HepG2 (cell line): ENCODE results near the gene MBIP. TPM values are rescaled to one million over a fixed set of nuclear protein-coding genes. Genes with fewer than 3 reads are reported as not detected.
A peak's percentile ranks its signal among the peaks of the same experiment; 100 is the strongest.

Experiments
- AGO2 ChIP-seq: fragments of 200-400 bp; formaldehyde crosslinking; optimal IDR thresholded peaks from 2 replicates; pipeline ENCODE3; 2017; ENCODE audit warnings: mild to moderate bottlenecking, low read depth, low read length, moderate library complexity
- CEBPB ChIP-seq: IDR thresholded peaks from 2 replicates; pipeline ENCODE4 v1.6.1; 2011; ENCODE audit warnings: low read depth, low read length, improper control_type of control experiment, borderline replicate concordance
- DMAP1 ChIP-seq: IDR thresholded peaks from 2 replicates; pipeline ENCODE4 v1.6.1; 2016
- DPF2 ChIP-seq: sonication (generic); formaldehyde crosslinking; IDR thresholded peaks from 2 replicates; pipeline ENCODE4 v1.4.0; 2020; ENCODE audit warnings: mild to moderate bottlenecking, low read depth, missing genetic modification reagents, borderline replicate concordance
- ELF3 ChIP-seq: IDR thresholded peaks from 2 replicates; pipeline ENCODE4 v1.6.1; 2016; ENCODE audit warnings: missing genetic modification reagents, missing compliant biosample characterization
- ESRRA ChIP-seq: sonication (generic); formaldehyde crosslinking; IDR thresholded peaks from 2 replicates; pipeline ENCODE4 v1.5.1; 2020; ENCODE audit warnings: mild to moderate bottlenecking, low read depth, missing genetic modification reagents
- NAIF1 ChIP-seq: sonication (generic); formaldehyde crosslinking; IDR thresholded peaks from 2 replicates; pipeline ENCODE4 v1.5.0; 2020; ENCODE audit warnings: mild to moderate bottlenecking, missing genetic modification reagents, borderline replicate concordance
- PRPF4 ChIP-seq: fragments of 200-400 bp; formaldehyde crosslinking; IDR thresholded peaks from 2 replicates; pipeline ENCODE4 v1.6.1; 2016; ENCODE audit warnings: low read length, low read depth; ENCODE audit not compliant: poor library complexity, severe bottlenecking
- RFXANK ChIP-seq: IDR thresholded peaks from 2 replicates; pipeline ENCODE4 v1.6.1; 2016
- SCMH1 ChIP-seq: sonication (generic); formaldehyde crosslinking; IDR thresholded peaks from 2 replicates; pipeline ENCODE4 v1.9.0; 2021; ENCODE audit warnings: missing genetic modification reagents, mild to moderate bottlenecking, borderline replicate concordance
- TAF15 ChIP-seq: fragments of 200-400 bp; formaldehyde crosslinking; IDR thresholded peaks from one replicate; pipeline ENCODE4 v1.6.1; 2018; ENCODE audit warnings: mild to moderate bottlenecking, low read depth, low read length; ENCODE audit not compliant: poor library complexity, severe bottlenecking
- TARDBP ChIP-seq: sonication (generic); formaldehyde crosslinking; IDR thresholded peaks from 2 replicates; pipeline ENCODE4 v1.8.0; 2022; ENCODE audit warnings: mild to moderate bottlenecking, missing genetic modification reagents
- U2AF2 ChIP-seq: fragments of 200-400 bp; formaldehyde crosslinking; IDR thresholded peaks from 2 replicates; pipeline ENCODE4 v1.6.1; 2017; ENCODE audit warnings: low read depth, mild to moderate bottlenecking, low read length
- ZNF253 ChIP-seq: sonication (generic); formaldehyde crosslinking; IDR thresholded peaks from 2 replicates; pipeline ENCODE4 v1.8.0; 2022; ENCODE audit warnings: mild to moderate bottlenecking, missing genetic modification reagents, borderline replicate concordance
- ZNF382 ChIP-seq: sonication (generic); formaldehyde crosslinking; IDR thresholded peaks from 2 replicates; pipeline ENCODE4 v1.5.0; 2020; ENCODE audit warnings: missing genetic modification reagents, mild to moderate bottlenecking, borderline replicate concordance
- ZNF431 ChIP-seq: sonication (generic); formaldehyde crosslinking; IDR thresholded peaks from 2 replicates; pipeline ENCODE4 v1.9.0; 2022; ENCODE audit warnings: missing genetic modification reagents, low read depth, mild to moderate bottlenecking, borderline replicate concordance
- ZNF720 ChIP-seq: sonication (generic); formaldehyde crosslinking; IDR thresholded peaks from 2 replicates; pipeline ENCODE4 v1.4.0; 2020; ENCODE audit warnings: missing genetic modification reagents
- ZSCAN22 ChIP-seq: sonication (generic); formaldehyde crosslinking; IDR thresholded peaks from 2 replicates; pipeline ENCODE4 v1.4.0; 2020; ENCODE audit warnings: mild to moderate bottlenecking, missing genetic modification reagents
- polyA plus RNA-seq, 8 experiments: library from polyadenylated mRNA; depleted of rRNA in 3 of 8; stranded (reverse) in 7 of 8; unstranded in 1 of 8; fragments of >200 nt; fragmentation: Illumina TruSeq in 4 of 8; extraction: Trizol in 4 of 8; gene quantifications; 2 replicates each; pipeline versions ENCODE4 v1.2.1 to v1.2.3, GENCODE V29; 2011 to 2016; ENCODE audit warnings: low read depth in 4 of 8, missing spikeins in 1 of 8, mixed read lengths in 1 of 8; ENCODE audit not compliant: insufficient read depth in 1 of 8
- total RNA-seq, 5 experiments: library from RNA; depleted of rRNA; stranded (reverse); fragments of >200 nt; fragmentation: Illumina TruSeq; extraction: Trizol; gene quantifications; 2 replicates each; pipeline ENCODE4 v1.2.3, GENCODE V29; 2016; ENCODE audit warnings: low read depth in 1 of 5
- TF ChIP-seq, protein P1 (sequence below): sonication (generic); formaldehyde crosslinking; IDR thresholded peaks from 2 replicates; pipeline ENCODE4 v1.9.0; 2021; ENCODE audit warnings: missing genetic modification reagents, borderline replicate concordance
- TF ChIP-seq, protein P2 (sequence below): sonication (generic); formaldehyde crosslinking; IDR thresholded peaks from 2 replicates; pipeline ENCODE4 v1.5.1; 2020; ENCODE audit warnings: missing genetic modification reagents, mild to moderate bottlenecking, borderline replicate concordance
- TF ChIP-seq, protein P3 (sequence below): sonication (generic); formaldehyde crosslinking; IDR thresholded peaks from 2 replicates; pipeline ENCODE4 v1.4.0; 2020; ENCODE audit warnings: mild to moderate bottlenecking, missing genetic modification reagents
- TF ChIP-seq, protein P4 (sequence below): sonication (generic); formaldehyde crosslinking; IDR thresholded peaks from 2 replicates; pipeline ENCODE4 v1.8.0; 2022; ENCODE audit warnings: missing genetic modification reagents, low read depth, mild to moderate bottlenecking, borderline replicate concordance

MBIP gene
- total and polyA plus RNA-seq, 2 of the 13 experiments (the other 11 are each of a cell fraction or from before 2014, with no cell fraction given), result 48.1 to 48.6 TPM

DNA sequence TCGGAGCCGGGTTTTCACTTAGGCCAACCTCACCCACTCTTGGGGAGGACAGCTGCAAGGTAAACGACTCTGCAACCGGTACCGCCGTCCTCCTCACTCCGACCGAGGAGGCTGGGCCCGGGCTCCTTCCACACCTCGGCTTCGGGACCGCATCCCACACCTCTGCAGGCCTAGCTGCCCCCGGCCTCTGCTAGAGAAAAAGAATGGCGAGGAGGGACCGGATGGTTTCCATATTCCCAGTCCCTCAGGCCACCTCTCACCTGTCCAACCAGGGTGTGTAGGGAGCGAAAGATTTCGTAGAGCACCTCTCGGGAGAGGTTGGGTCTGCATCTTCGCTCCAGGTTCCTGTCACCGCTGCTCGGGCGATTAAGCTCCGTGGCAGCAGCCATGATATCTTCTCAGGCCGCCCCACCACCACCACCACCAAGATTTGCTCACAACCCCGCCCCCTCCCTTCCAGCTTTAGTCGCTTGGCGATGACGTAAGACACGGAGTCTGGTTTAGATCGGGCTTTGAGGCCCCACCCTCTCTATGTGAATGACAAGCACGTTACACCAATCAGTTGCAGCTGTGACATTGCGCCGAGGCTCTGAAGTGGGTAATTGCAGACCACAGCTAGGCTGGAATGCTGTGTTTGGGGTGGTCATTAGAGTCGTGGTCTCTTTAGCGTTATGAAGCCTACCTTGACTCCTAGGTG lies at the start of gene MBIP (continued):
- TF ChIP-seq ZSCAN22 (0 out of 2 replicates have a peak, but pooled peaks have one; percentile 36), PRPF4 (no peak), TARDBP (CRISPR knock-in tag) (peak; percentile 77; the same call in 1 of the 2 replicates), NAIF1 (peak; percentile 84), ZNF431 (CRISPR knock-in tag) (no peak; the same call in 1 of the 2 replicates), U2AF2 (peak; percentile 84; the same call in 1 of the 2 replicates), TAF15 (no peak), AGO2 (peak; percentile 55), SCMH1 (CRISPR knock-in tag) (no peak), DMAP1 (CRISPR knock-in tag) (peak; percentile 94), ZNF253 (CRISPR knock-in tag) (no peak), ZNF720 (no peak; the same call in 1 of the 2 replicates), ZNF382 (CRISPR knock-in tag) (no peak), ELF3 (peak; percentile 70), CEBPB (peak; percentile 95), ESRRA (CRISPR knock-in tag) (peak; percentile 63; the same call in 1 of the 2 replicates), RFXANK (CRISPR knock-in tag) (no peak; the same call in 1 of the 2 replicates), DPF2 (CRISPR knock-in tag) (0 out of 2 replicates have a peak, but pooled peaks have one; percentile 26)
- TF ChIP-seq, protein P1, sequence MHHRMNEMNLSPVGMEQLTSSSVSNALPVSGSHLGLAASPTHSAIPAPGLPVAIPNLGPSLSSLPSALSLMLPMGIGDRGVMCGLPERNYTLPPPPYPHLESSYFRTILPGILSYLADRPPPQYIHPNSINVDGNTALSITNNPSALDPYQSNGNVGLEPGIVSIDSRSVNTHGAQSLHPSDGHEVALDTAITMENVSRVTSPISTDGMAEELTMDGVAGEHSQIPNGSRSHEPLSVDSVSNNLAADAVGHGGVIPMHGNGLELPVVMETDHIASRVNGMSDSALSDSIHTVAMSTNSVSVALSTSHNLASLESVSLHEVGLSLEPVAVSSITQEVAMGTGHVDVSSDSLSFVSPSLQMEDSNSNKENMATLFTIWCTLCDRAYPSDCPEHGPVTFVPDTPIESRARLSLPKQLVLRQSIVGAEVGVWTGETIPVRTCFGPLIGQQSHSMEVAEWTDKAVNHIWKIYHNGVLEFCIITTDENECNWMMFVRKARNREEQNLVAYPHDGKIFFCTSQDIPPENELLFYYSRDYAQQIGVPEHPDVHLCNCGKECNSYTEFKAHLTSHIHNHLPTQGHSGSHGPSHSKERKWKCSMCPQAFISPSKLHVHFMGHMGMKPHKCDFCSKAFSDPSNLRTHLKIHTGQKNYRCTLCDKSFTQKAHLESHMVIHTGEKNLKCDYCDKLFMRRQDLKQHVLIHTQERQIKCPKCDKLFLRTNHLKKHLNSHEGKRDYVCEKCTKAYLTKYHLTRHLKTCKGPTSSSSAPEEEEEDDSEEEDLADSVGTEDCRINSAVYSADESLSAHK, result no peak
- TF ChIP-seq, protein P2, sequence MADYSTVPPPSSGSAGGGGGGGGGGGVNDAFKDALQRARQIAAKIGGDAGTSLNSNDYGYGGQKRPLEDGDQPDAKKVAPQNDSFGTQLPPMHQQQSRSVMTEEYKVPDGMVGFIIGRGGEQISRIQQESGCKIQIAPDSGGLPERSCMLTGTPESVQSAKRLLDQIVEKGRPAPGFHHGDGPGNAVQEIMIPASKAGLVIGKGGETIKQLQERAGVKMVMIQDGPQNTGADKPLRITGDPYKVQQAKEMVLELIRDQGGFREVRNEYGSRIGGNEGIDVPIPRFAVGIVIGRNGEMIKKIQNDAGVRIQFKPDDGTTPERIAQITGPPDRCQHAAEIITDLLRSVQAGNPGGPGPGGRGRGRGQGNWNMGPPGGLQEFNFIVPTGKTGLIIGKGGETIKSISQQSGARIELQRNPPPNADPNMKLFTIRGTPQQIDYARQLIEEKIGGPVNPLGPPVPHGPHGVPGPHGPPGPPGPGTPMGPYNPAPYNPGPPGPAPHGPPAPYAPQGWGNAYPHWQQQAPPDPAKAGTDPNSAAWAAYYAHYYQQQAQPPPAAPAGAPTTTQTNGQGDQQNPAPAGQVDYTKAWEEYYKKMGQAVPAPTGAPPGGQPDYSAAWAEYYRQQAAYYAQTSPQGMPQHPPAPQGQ (CRISPR knock-in tag), result no peak
- TF ChIP-seq, protein P3, sequence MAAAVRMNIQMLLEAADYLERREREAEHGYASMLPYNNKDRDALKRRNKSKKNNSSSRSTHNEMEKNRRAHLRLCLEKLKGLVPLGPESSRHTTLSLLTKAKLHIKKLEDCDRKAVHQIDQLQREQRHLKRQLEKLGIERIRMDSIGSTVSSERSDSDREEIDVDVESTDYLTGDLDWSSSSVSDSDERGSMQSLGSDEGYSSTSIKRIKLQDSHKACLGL, result peak; percentile 94
- TF ChIP-seq, protein P4, sequence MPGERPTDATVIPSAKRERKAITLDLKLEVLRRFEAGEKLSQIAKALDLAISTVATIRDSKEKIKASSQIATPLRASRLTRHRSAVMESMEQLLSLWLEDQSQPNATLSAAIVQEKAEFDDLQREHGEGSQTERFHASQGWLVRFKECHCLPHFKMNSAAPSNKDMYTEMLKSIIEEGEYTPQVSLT, result no peak
